ENCODE results near the gene PRR14L.
"Not testable (repeated sequence)": the region's sequence is repeated elsewhere in the genome, so short reads cannot be mapped to it uniquely, and the experiment has no call there.

Gene PRR14L

GRCh38 chr22:31749636-31750364 lies at the start of gene PRR14L:
Gene PRR14L (minus strand): TSS chr22:31750132. CDS start chr22:31738860, 11,272 bp downstream.
- no peaks in the 10 kb centered on the region for H3K9me3 Mint-ChIP-seq
- H3K4me3 Mint-ChIP-seq = peak within 1 kb of the TSS; percentile 84 to 94 (median 93)
- H3K36me3 Mint-ChIP-seq (ENCODE audit: low read depth) = peaks cover 11% of the 10 kb centered on the region
- no peaks in the 10 kb centered on the region for H3K27me3 Mint-ChIP-seq (ENCODE audit: low read depth)
- TF ChIP-seq CTCF (IDR thresholded peaks at IDR 0.05; ENCODE audit: unreplicated experiment in 3 of 3) = peak in 1 of 3 experiments; percentile 8
- H3K27ac Mint-ChIP-seq = peak within 1 kb of the TSS; percentile 80 to 92 (median 87)
- H3K4me1 Mint-ChIP-seq = peaks cover 52% of the 10 kb centered on the region

GRCh38 chr22:31799358-31799757 lies 49.4 kb upstream of the PRR14L start:
- H3K36me3 Mint-ChIP-seq (ENCODE audit: low read depth) = peaks cover 46% of the 10 kb centered on the region
- H3K27ac Mint-ChIP-seq; H3K4me3 Mint-ChIP-seq; H3K27me3 Mint-ChIP-seq (ENCODE audit: low read depth); H3K4me1 Mint-ChIP-seq; H3K9me3 Mint-ChIP-seq: not testable (repeated sequence)

GRCh38 chr22:31790240-31790639 lies 40.3 kb upstream of the PRR14L start:
- TF ChIP-seq CTCF (IDR thresholded peaks at IDR 0.05; ENCODE audit: unreplicated experiment in 3 of 3) = no peak
- Mint-ChIP-seq H3K4me1 (no peaks in the 10 kb centered on the region), H3K36me3 (ENCODE audit: low read depth) (peaks cover 34% of the 10 kb centered on the region), H3K4me3 (no peak overlapping the region), H3K9me3 (no peaks in the 10 kb centered on the region), H3K27me3 (ENCODE audit: low read depth) (no peaks in the 10 kb centered on the region), H3K27ac (no peak overlapping the region)

- no peaks in the 10 kb centered on the region for H3K9me3 Mint-ChIP-seq
- no peaks in the 10 kb centered on the region for H3K4me1 Mint-ChIP-seq
- no peak for TF ChIP-seq CTCF (IDR thresholded peaks at IDR 0.05; ENCODE audit: unreplicated experiment in 3 of 3)
- no peaks in the 10 kb centered on the region for H3K27me3 Mint-ChIP-seq (ENCODE audit: low read depth)
- peaks cover 38% of the 10 kb centered on the region for H3K36me3 Mint-ChIP-seq (ENCODE audit: low read depth)
- no peak overlapping the region for H3K27ac Mint-ChIP-seq
- H3K4me3 Mint-ChIP-seq = no peak overlapping the region
These were observed 39.9 kb upstream of the PRR14L start for GRCh38 chr22:31789803-31790202.

GRCh38 chr22:31776231-31776630 lies 26.3 kb upstream of the PRR14L start:
- Mint-ChIP-seq H3K4me1 (no peaks in the 10 kb centered on the region), H3K27ac (no peak overlapping the region), H3K27me3 (ENCODE audit: low read depth) (no peaks in the 10 kb centered on the region), H3K4me3 (no peak overlapping the region), H3K36me3 (ENCODE audit: low read depth) (peaks cover 53% of the 10 kb centered on the region), H3K9me3 (no peaks in the 10 kb centered on the region)
- no peak for TF ChIP-seq CTCF (IDR thresholded peaks at IDR 0.05; ENCODE audit: unreplicated experiment in 3 of 3)

GRCh38 chr22:31773416-31773815 lies 23.5 kb upstream of the PRR14L start:
- Mint-ChIP-seq H3K36me3 (ENCODE audit: low read depth) (peaks cover 50% of the 10 kb centered on the region), H3K4me1 (no peaks in the 10 kb centered on the region), H3K4me3 (no peak overlapping the region), H3K27ac (peak overlapping the region in 2 of 3 experiments; percentile 90 to 95), H3K27me3 (ENCODE audit: low read depth) (no peaks in the 10 kb centered on the region), H3K9me3 (no peaks in the 10 kb centered on the region)
- no peak for TF ChIP-seq CTCF (IDR thresholded peaks at IDR 0.05; ENCODE audit: unreplicated experiment in 3 of 3)

Data from nephron (organoid).